ENCODE results near the gene DENND2A. TPM values are rescaled to one million over a fixed set of nuclear protein-coding genes. Genes with fewer than 3 reads are reported as not detected.
A peak's percentile ranks its signal among the peaks of the same experiment; 100 is the strongest.

The DENND2A gene
- total RNA-seq, 4 donors from 2014 or later = 0.97 to 2.5 (median 2.2) TPM

DNA sequence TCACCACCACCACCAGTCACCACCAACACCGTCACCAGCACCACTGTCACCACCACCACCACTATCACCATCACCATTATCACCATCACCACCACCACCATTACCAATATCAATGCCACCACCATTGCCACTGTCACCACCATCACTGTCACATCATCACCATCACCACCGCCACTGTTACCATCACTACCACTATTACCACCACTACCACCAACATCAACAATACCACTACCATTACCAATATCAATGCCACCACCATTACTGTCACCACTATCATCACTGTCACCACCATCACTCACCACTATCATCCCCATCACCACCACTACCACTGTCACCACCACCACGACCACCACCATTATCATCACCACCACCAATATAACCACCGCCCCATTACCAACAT, 14.0 kb upstream of the DENND2A start:
- no peak for DNase-seq (ENCODE audit: low spot score in 2 of 2)
- intact Hi-C loops (cut with DNase I; ENCODE audit: low total_unique reads) = no loop called here
- no peak overlapping the region for H3K4me3 ChIP-seq (ENCODE audit: low read depth, poor library complexity, severe bottlenecking)
- WGBS, 2 donors = 94 to 97% methylated on average over 4 of the region's 4 CpGs
- no peak for TF ChIP-seq CTCF (IDR thresholded peaks at IDR 0.05)
- no peak for TF ChIP-seq POLR2A (IDR thresholded peaks at IDR 0.05)

DNA sequence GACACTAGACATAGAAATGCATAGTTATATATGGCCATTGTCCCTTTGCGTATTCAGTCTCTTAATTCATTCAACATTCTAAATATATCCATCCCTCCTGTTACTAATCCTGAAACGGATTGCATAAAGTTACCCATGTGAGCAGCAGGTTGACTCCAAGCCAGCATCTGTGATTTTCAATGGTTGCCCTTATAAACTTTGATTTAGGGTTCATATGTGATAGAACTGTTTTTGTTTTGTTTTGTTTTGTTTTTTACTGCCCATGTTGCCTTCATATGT, 13.4 kb upstream of the DENND2A start:
- 44 to 63% methylated on average over 2 of the region's 2 CpGs for WGBS, 2 donors
- H3K4me3 ChIP-seq (ENCODE audit: low read depth, poor library complexity, severe bottlenecking) = no peak overlapping the region
- no peak for DNase-seq (ENCODE audit: low spot score in 2 of 2)
- TF ChIP-seq CTCF (IDR thresholded peaks at IDR 0.05) (no peak), POLR2A (IDR thresholded peaks at IDR 0.05) (no peak)
- intact Hi-C loops (cut with DNase I; ENCODE audit: low total_unique reads) = no loop called here

GRCh38 chr7:140653319-140654108, 12.9 kb upstream of the DENND2A start:
- DNase-seq (ENCODE audit: low spot score in 2 of 2) = peak in 1 of 2 donors; percentile 72
- intact Hi-C loops (cut with DNase I; ENCODE audit: low total_unique reads) = no loop called here
- TF ChIP-seq CTCF (IDR thresholded peaks at IDR 0.05) (peak in 1 of 3 donors; percentile 76), POLR2A (IDR thresholded peaks at IDR 0.05) (no peak)
- no peak overlapping the region for H3K4me3 ChIP-seq (ENCODE audit: low read depth, poor library complexity, severe bottlenecking)
- 15 to 20% methylated on average over 15 of the region's 15 CpGs for whole genome bisulfite sequencing, 2 donors

GRCh38 chr7:140650367-140650766, 9.8 kb upstream of the DENND2A start:
- TF ChIP-seq POLR2A (IDR thresholded peaks at IDR 0.05) = no peak
- TF ChIP-seq CTCF (IDR thresholded peaks at IDR 0.05) = no peak
- DNase-seq (ENCODE audit: low spot score in 2 of 2) = no peak
- intact Hi-C loops (cut with DNase I; ENCODE audit: low total_unique reads) = no loop called here
- H3K4me3 ChIP-seq (ENCODE audit: low read depth, poor library complexity, severe bottlenecking) = no peak overlapping the region
- 88 to 91% methylated on average over 12 of the region's 12 CpGs for WGBS, 2 donors

- 87 to 90% methylated on average over 6 of the region's 6 CpGs for WGBS, 2 donors
These were observed 9.1 kb upstream of the DENND2A start for GRCh38 chr7:140649556-140650205.

More at GRCh38 chr7:140649556-140650205, 9.1 kb upstream of the DENND2A start:
- DNase-seq (ENCODE audit: low spot score in 2 of 2) = no peak
- TF ChIP-seq CTCF (IDR thresholded peaks at IDR 0.05) (no peak), POLR2A (IDR thresholded peaks at IDR 0.05) (no peak)
- intact Hi-C loops (cut with DNase I; ENCODE audit: low total_unique reads) = no loop called here
- no peak overlapping the region for H3K4me3 ChIP-seq (ENCODE audit: low read depth, poor library complexity, severe bottlenecking)
